Measurements from ENCODE around the gene KRT37. TPM values are rescaled to one million over a fixed set of nuclear protein-coding genes. Genes with fewer than 3 reads are reported as not detected.

Gene KRT37
- total RNA-seq, 1 experiment from 2014 or later, result not detected

DNA sequence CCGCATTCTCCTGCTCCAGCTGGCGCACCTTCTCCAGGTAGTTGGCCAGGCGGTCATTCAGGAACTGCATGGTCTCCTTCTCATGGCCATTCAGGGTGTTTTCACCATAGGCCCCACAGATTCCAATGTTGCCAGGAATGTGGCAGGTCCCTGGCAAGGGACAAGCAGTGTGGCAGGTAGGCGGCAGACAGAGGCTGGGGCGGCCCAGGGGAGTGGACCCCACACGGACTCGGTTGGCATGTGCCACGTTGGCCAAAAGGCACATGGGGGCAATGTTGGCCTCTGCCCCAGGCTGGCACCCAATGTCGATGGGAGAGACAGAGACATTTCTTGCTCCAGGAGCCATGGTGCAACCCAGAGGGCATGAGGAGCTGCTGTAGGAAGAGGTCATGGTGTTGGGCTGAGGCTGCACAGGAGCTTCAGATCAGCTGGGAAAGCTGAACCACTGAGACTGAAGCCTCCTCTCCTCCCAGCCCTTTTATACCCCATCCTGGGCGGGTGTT is 16.2 kb upstream of the KRT37 start, which contains the start of gene KRT38:
KRT38 (minus strand) TSS at position 453 of the 503 bp plus-strand sequence; CDS start at position 391, 62 bp downstream.
- BruUV-seq (replicated peaks), result no TSS peak
- intact Hi-C loops (cut with micrococcal nuclease; ENCODE audit: unreplicated experiment), result no loop called here
- Mint-ChIP-seq H3K4me1 (ENCODE audit: low read depth, unreplicated experiment) (peaks cover 8% of the 10 kb centered on the region), H3K9me3 (ENCODE audit: low read depth, unreplicated experiment) (no peaks in the 10 kb centered on the region), H3K27me3 (ENCODE audit: unreplicated experiment) (peaks cover 22% of the 10 kb centered on the region), H3K4me3 (ENCODE audit: low read depth, unreplicated experiment) (no peak within 1 kb of the TSS), H3K27ac (ENCODE audit: unreplicated experiment) (no peak within 1 kb of the TSS), H3K36me3 (ENCODE audit: insufficient read depth, unreplicated experiment) (no peaks in the 10 kb centered on the region)
- CTCF ChIA-PET, result interaction anchor here (2.0 kb wide), 1 partner anchor 22 kb away, joined by 7 read pairs; no protein-coding TSS in a partner anchor
- no peak for DNase-seq
- TF ChIP-seq, protein P1, sequence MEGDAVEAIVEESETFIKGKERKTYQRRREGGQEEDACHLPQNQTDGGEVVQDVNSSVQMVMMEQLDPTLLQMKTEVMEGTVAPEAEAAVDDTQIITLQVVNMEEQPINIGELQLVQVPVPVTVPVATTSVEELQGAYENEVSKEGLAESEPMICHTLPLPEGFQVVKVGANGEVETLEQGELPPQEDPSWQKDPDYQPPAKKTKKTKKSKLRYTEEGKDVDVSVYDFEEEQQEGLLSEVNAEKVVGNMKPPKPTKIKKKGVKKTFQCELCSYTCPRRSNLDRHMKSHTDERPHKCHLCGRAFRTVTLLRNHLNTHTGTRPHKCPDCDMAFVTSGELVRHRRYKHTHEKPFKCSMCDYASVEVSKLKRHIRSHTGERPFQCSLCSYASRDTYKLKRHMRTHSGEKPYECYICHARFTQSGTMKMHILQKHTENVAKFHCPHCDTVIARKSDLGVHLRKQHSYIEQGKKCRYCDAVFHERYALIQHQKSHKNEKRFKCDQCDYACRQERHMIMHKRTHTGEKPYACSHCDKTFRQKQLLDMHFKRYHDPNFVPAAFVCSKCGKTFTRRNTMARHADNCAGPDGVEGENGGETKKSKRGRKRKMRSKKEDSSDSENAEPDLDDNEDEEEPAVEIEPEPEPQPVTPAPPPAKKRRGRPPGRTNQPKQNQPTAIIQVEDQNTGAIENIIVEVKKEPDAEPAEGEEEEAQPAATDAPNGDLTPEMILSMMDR (IDR thresholded peaks at IDR 0.05; ENCODE audit: unreplicated experiment), result no peak

DNA sequence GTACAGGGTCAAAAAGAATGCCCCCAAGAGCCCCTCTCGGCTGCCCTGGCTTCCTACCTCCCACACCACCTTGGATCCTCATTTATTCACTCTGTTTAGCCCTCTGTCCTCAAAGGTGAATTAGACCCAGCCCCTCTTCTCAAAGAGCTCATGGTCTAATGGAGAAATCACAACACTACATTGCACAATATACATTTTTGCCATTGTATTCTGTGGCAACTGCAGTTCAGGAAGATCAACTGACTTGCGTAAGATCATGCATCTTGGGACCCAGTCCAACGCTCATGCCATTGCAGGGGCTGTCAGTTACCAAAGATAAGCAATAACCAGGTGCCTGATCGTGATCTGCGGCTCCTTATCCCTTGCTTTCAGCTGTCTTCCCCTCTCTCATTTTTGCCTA is 15.0 kb upstream of the KRT37 start:
- BruUV-seq (replicated peaks), result no TSS peak
- peaks cover 20% of the 10 kb centered on the region for H3K27me3 Mint-ChIP-seq (ENCODE audit: unreplicated experiment)
- no peak overlapping the region for H3K4me3 Mint-ChIP-seq (ENCODE audit: low read depth, unreplicated experiment)
- CTCF ChIA-PET, result interaction anchor here (2.0 kb wide), 1 partner anchor 21 kb away, joined by 7 read pairs; no protein-coding TSS in a partner anchor
- no peaks in the 10 kb centered on the region for H3K36me3 Mint-ChIP-seq (ENCODE audit: insufficient read depth, unreplicated experiment)
- H3K27ac Mint-ChIP-seq (ENCODE audit: unreplicated experiment), result no peak overlapping the region
- TF ChIP-seq, protein P1 (IDR thresholded peaks at IDR 0.05; ENCODE audit: unreplicated experiment), result no peak
- peaks cover 8% of the 10 kb centered on the region for H3K4me1 Mint-ChIP-seq (ENCODE audit: low read depth, unreplicated experiment)
- DNase-seq, result no peak
- intact Hi-C loops (cut with micrococcal nuclease; ENCODE audit: unreplicated experiment), result no loop called here
- no peaks in the 10 kb centered on the region for H3K9me3 Mint-ChIP-seq (ENCODE audit: low read depth, unreplicated experiment)

DNA sequence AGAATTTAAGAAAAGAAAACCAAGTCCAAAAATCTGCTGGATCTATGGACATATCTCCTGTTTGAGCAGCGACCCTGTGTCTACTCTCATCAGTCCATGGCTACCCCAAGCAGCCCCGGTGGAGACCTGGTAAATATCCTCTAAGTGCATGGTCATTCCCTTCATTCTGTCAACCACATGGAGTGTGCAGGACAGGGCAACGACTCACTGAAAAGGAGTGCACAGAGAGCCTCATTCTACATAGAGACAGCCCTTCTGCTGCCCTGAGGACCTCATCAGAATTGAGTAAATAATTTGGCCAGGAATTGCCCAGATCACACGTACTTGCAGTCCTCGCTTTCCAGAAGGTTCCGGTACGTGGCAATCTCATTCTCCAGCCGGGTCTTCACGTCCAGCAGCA is 13.4 kb upstream of the KRT37 start:
- Mint-ChIP-seq H3K27me3 (ENCODE audit: unreplicated experiment) (peaks cover 4% of the 10 kb centered on the region), H3K9me3 (ENCODE audit: low read depth, unreplicated experiment) (no peaks in the 10 kb centered on the region), H3K4me1 (ENCODE audit: low read depth, unreplicated experiment) (peaks cover 8% of the 10 kb centered on the region), H3K36me3 (ENCODE audit: insufficient read depth, unreplicated experiment) (no peaks in the 10 kb centered on the region), H3K4me3 (ENCODE audit: low read depth, unreplicated experiment) (no peak overlapping the region), H3K27ac (ENCODE audit: unreplicated experiment) (no peak overlapping the region)
- TF ChIP-seq, protein P1 (IDR thresholded peaks at IDR 0.05; ENCODE audit: unreplicated experiment), result no peak
- DNase-seq, result no peak
- no TSS peak for BruUV-seq (replicated peaks)
- intact Hi-C loops (cut with micrococcal nuclease; ENCODE audit: unreplicated experiment), result no loop called here
- CTCF ChIA-PET, result no interaction called here

DNA sequence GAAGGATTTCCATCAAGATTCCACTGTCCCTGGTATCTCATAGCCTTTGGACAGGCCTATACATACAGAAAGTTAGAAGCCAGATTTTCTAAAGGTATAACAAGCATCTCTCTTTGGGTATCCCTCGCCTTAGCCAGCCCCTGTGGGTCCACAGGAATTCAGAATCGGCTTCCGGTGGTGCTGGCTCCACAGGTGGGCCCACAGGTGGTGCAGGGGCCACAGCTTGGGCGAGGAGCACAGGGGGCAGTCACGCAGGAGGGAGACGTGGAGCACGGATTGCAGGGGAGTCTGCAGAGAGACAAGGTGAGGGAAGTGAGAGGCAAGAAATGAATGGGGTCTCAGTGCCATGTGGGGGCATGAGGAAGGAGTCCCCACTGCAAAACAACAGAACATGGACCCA is 12.9 kb upstream of the KRT37 start:
- H3K36me3 Mint-ChIP-seq (ENCODE audit: insufficient read depth, unreplicated experiment), result no peaks in the 10 kb centered on the region
- DNase-seq, result no peak
- CTCF ChIA-PET, result no interaction called here
- no peaks in the 10 kb centered on the region for H3K9me3 Mint-ChIP-seq (ENCODE audit: low read depth, unreplicated experiment)
- H3K4me3 Mint-ChIP-seq (ENCODE audit: low read depth, unreplicated experiment), result no peak overlapping the region
- H3K4me1 Mint-ChIP-seq (ENCODE audit: low read depth, unreplicated experiment), result peaks cover 8% of the 10 kb centered on the region
- no peaks in the 10 kb centered on the region for H3K27me3 Mint-ChIP-seq (ENCODE audit: unreplicated experiment)
- TF ChIP-seq, protein P1 (IDR thresholded peaks at IDR 0.05; ENCODE audit: unreplicated experiment), result no peak
- no peak overlapping the region for H3K27ac Mint-ChIP-seq (ENCODE audit: unreplicated experiment)
- intact Hi-C loops (cut with micrococcal nuclease; ENCODE audit: unreplicated experiment), result no loop called here
- BruUV-seq (replicated peaks), result no TSS peak

All from Calu3 (cell line).